Measurements from ENCODE around the gene CEP112.
"Not testable (repeated sequence)": the region's sequence is repeated elsewhere in the genome, so short reads cannot be mapped to it uniquely, and the experiment has no call there.

Gene CEP112

DNA sequence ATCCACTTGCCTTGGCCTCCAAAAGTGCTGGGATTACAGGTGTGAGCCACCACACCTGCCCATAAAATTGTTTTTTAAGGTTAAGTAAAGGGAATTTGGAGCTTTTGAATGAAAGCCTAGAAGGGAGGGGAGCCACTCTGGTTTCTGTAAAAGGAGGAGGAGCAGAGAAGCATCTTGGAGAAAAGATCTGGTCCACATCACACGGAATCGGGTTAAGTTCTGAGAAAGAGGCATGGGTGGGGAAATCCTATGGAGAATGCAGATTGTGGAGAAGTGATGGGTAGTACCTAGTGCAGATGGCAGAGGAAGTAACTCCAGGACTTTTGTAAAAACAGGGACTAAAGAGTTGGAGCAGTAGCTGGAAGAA lies 18.3 kb upstream of the CEP112 start:
- DNase-seq: no peak

DNA sequence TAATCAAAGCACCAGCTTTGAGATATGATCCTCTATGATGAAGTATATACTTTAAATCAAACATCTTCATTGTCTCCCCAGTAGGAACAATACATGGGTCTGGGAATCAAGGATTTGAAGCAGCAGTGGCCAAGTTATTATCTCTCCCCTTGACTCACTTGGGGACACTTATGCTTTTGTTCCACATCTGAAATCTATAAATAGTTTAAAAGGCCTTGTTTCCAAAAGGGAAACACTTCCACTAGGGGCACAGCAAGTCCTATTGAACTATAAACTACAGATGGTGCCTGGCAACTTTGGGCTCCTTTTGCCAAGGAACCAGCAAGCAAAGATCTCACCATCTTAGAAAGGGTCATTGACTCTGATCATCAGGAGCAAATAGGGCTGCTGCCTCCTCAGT lies 16.0 kb upstream of the CEP112 start:
- no peak for DNase-seq

DNA sequence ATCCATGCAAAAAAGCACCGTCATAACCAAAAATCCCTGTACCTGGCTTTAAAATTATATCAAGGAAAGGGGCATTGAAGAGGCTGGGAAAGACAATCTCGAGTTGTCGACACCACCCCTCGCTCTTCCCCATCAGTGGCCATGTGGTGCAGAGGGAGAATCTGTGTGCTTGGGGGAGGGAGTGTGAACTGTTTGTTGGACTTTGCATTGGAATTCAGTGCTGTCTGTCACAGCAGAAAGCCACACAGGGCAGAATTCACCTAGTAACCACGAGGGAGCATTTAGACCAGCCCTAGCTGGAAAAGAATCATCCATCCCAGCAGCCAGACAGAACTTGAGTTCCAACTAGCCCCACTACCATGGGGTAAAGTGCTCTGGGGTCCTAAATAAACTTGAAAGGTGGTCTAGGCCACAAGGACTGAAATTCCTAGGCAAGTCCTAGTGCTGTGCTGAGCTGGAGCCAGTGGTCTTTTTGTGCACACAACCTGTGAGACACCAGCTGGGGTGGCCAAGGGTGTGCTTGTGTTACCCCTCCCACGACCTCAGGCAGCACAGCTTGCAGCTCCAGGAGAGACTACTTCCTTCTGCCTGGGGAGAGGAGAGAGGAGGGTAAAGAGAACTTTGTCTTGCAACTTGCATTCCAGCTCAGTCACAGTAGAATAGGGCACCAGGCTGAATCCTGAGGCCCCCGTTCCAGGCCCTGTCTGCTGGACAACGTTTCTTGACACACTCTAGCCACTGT lies 11.5 kb upstream of the CEP112 start:
- no peak for DNase-seq

DNA sequence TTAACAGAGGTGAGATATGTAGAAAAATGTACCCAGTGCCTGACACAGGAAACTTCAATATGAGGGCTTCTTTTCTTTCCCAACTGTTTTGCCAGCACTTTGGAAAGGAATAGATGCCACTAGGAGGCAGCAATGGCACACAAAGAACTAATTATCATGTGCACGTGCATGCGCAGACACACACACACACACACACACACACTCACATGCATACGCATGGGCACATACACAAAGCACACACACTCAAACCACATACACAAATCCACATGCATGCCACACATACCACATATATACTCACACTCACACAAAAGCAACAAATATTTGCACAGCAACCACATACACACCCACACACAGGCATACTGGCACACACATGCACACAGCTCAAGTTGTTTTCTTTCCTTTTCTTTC lies 8.8 kb upstream of the CEP112 start:
- peak; percentile 53 for DNase-seq

DNA sequence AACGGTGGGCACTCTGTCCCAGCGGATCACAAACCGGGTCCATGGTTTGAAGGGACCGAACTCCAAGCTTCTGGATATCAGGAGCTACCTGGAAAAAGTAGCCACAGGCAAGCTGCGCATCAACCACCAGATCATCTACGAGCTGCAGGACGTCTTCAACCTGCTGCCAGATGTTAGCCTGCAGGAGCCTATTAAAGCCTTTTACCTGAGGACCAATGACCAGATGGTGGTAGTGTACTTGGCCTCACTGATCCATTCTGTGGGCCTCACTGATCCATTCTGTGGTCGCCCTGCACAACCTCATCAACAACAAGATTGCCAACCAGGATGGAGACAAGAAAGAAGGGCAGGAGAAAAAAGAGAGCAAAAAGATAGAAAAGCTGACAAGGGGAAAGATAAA lies 6.3 kb upstream of the CEP112 start:
- no peak for DNase-seq

DNA sequence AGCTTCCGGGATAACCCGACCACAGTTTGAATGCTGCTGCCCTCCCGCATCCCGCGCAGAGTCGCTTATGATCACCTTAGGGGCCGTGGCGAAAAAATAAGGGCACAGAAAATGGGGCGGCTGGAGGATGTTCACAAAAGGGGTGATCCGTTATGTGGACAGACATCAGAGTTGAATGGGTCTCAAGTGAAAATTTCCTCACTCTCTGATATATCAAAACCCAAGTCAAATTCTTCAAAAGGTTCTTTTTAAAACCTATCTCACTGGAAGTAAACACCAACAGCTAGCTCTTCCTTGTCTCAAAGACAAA lies 400 bp upstream of the CEP112 start:
- DNase-seq: no peak

DNA sequence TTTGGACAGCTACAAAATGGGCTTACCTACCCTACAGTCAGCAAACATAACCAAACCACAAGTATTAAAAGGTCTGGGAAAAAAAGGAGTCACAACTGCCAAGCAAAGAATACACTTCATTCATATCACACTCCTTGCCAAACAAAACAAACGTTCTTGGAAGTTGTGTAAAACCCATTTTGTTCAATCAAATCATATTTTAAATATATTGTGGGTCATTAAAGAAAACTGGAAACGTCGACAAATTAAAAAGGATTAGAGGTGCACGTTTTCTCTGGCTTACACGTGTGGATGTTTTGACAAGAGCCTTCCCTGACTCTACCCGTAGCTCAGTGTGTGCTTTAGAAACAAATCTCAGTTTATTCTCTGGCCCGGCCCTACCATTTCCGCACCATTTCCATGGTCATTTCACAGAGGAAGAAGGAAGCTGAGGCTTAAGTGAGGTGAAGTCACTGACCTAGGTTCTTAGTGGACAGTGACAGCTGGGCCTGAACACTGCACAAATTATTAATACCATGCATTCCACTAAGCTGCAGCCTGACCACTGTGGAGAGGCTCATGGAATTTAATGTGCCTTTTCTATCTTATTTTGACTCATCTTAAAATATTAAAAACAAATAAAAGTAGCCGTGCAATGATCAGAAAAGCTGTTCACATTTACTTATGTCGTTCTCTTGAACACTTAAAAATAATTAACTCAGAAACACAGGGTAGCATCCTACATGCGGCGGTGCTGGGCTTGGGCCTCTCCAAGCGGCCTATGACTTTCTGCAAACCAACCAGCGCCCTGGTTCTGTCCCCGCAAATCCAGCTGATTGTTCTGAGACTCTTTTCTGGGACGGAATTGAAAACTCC lies 968 bp downstream of the CEP112 start:
- peak; percentile 22 for DNase-seq

DNA sequence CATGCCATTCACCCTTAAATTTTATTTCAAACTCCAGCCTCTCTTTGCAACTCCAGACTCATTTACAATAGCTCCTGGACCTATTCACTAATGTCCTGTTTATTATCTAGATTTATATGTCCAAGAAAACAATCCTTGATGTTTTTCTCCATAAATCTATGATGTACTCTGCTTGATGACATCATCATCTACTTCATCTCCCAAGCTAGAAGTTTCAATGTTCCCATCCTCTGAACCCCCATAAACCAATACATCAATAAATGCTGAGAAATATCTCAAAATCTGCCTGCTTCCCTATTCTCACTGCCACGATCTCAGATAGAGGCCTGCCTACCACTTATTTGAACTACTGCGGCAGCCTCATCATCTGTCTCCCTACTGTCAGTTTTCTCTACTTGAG lies 4.2 kb downstream of the CEP112 start:
- DNase-seq: no peak

DNA sequence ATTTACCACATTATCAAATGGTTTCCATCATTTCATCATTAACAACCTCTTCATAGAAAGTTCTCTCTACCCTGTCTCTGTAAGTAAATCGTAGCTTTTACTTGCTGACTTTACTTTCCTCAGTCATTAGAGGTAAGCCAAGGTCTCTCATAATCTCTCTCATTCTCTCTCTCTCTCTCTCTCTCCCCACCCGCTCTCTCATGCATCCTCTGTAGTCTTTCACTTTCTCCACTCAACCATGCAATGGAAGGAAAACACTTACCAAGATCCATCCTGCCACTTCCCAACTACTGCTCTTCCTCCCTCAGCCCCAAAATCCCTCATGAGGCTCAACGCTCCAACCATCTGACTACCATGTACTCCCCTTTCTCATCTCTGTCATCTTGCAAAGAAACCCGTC lies 6.1 kb downstream of the CEP112 start:
- no peak for DNase-seq

DNA sequence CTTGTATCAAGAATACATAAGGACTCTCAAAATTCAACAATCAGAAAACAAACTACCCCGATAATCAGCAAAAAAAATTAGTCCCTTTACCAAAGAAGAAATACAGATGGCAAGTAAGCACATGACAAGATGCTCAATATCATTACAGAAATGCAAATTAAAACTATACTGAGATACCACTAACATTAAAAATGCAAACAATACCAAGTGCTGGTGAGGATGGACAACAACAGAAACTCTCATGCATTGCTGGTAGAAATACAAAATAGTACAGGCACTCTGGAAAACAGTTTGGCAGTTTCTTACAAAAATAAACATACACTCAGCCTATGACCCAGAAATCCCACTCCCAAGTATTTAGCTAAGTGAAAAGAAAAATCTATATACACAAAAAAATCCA lies 7.5 kb downstream of the CEP112 start:
- DNase-seq: no peak

DNA sequence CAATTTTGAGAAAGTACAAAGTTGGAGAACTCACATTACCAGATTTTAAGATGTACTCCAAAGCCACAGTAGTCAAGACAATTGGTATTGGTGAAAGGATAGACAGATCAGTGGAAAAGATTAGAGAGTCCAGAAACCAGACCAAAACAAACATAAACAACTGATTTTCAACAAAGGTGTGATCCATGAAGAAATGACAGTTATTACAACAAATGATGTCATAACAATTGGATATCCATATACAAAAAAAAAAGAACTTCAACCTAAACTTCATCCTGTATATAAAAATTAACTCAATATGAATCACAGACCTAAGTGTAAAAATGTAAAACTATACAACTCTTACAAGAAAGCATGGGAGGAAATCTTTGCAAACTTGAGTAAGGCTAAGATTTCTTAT lies 8.4 kb downstream of the CEP112 start:
- DNase-seq: no peak

DNA sequence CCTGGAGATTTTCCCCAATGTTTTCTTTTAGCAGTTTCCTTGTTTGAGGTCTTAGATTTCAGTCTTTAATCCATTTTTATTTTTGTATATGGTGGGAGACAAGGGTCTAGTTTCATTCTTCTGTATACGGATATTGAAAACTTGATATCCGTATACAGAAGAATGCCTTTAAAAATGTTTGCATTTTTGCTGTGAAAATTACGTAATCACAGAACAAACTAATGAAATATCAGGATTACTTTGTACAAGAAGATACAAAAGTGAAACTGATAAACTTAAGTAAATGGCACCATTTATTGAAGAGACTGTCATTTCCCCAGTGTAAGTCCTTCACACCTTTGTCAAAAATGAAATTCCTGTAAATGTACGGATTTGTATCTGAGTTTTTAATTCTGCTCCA lies 13.3 kb downstream of the CEP112 start:
- no peak for DNase-seq

DNA sequence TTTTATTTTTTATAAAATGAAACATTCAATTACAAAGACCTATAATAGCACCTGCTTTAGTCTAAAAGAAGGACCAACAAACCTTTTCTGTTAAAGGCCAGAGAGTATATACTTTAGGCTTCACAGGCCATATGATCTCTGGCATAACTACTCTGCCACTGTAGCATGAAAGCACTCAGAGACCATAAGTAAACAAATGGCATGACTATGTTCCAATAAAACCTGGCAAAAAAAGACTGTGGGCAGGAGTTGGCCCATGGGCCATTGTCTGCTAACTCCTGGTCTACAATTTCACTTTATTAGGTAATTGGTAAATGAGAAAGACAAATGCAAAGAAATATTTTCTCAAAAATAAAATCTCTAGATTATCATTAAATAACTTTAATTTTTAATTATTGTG lies 14.9 kb downstream of the CEP112 start:
- no peak for DNase-seq

DNA sequence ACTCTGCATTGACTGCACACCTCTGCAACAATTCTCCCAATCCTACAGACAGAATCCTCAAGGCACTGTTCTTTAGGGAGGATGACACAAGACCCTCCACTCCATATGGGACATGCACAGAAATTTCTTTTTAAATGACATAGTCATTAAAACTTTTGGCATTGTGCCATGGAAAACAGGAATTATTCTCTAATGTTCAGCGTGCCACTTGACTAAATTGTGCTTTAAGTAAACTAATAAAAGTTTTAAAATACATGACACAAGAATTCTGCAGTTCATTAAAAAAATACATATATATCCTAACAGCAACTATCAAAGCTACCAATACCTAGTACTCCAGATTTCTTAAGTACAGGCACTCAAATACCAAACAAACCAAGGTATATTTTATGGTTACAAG lies 16.0 kb downstream of the CEP112 start:
- no peak for DNase-seq

DNA sequence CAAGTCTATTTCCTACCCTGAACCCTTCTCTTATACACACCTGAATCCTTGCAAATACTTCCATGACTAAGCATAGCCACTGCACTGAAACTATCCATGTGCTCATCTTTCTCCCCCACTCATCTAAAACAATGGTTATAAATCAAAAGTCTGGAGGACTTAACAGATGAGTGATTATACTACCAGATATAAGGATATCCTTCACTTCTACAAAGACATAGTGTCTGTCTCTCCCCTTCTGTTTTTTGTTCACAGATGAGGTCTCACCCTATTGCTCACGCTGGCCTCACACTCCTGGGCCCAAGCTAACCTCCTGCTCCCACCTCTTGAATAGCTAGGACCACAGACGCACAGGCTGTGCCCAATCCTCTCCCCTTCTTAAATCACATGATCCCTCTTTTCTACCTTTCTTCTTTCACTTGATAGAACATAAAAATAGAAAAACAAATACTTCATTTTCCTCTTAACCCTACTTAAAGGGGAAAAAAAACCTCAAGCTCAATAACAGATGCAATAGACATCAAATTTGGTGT lies 19.2 kb downstream of the CEP112 start:
- peak; percentile 56 for DNase-seq

DNA sequence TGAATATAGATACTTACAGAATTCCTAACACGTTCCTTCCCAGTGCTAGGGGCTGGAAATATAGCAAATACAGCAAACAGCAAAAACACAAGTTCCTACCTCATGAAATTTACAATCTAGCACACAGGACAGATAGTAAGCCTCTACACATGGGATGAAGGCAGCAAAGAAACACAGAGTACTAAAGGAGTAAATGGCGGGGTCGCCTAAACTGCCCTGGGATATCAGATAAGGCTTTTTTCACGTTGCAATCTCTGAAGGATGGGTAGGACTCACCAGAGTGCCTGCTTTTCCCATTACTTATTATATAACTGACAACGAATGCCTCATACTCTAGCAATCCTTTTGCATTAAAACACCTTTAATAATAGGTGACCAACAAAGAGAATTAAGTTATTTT lies 19.8 kb downstream of the CEP112 start:
- DNase-seq: no peak

DNA sequence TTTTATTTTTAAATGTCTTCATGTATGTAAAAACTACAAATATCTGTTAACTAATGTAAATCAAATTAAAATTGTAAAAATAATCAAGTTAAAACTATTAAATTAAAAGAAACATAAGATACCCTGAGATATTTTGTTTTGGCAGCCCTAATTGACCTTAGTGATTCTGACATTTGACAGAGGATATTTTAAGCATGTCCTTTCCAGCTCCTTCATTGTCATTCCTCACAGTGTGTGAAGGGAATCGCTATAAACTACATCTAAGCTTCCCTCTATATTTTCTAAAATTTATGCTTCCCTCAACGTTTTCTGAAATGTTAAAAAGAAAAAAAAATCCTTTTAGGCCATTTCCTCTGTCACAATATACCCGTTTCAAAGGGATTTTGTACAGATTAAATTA lies 20.2 kb downstream of the CEP112 start:
- DNase-seq: no peak

DNA sequence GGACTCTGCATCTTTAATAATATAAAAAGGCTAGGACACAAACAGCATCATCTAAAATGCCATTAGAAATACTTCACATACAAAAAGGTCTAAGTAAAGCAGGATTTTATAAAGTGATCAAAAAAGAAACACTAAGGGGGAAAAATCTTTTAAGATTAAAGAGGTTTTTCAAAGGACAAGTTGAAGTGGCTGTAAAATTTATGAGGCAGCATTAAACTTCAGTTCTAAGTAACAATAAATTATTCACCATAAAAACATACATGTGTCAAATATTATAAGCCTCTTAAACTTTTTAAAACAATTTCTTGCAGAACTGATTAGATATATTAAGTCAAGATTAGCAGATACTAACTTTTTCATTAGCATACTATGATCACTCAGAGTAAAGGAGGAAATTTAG lies 20.8 kb downstream of the CEP112 start:
- DNase-seq: no peak

DNA sequence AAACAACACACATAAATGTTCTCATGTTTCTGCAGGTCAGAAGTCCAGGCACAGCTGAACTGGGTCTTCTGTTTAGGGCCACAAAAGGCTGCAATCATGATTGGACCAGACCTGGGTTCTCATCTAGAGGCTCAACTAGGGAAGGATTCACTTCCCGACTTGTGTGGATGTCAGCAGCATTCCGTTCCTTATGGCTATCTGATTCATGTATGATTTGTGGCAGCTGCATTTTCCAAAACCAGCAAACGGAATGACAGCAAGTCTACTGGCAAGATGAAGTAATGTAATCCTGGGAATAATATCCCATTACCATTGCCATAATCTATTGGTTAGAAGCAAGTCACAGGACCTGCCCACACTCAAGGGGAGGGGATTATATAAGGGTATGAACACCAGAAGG lies 22.1 kb downstream of the CEP112 start:
- no peak for DNase-seq

DNA sequence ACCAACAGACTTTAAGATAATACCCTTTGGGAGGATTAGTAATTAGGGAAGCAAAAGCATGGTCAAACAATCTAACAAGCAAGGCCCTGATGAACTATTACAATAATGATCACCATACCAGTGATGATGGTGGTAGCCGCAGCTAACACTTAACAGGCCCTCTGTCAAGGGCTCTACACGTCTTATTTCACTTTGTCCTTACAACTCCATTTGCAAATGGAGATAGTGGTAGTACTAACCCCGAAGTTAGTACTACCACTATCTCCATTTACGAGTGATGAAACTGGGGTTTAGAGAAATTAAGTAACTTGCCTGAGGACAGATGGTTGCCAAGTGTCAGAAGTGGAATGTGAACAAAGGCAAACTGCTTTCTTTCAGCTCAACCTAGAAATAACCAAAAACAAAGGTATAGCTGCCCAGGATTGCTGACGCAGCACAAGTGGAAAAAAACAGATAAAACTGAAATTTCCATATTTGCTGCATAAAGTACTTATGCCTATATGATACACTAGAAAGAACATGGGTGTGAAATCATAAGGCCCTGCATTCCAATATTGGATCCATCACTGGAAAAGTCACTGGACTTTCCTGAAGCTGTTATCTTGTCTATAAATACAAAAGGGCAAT lies 24.6 kb downstream of the CEP112 start:
- DNase-seq: no peak

DNA sequence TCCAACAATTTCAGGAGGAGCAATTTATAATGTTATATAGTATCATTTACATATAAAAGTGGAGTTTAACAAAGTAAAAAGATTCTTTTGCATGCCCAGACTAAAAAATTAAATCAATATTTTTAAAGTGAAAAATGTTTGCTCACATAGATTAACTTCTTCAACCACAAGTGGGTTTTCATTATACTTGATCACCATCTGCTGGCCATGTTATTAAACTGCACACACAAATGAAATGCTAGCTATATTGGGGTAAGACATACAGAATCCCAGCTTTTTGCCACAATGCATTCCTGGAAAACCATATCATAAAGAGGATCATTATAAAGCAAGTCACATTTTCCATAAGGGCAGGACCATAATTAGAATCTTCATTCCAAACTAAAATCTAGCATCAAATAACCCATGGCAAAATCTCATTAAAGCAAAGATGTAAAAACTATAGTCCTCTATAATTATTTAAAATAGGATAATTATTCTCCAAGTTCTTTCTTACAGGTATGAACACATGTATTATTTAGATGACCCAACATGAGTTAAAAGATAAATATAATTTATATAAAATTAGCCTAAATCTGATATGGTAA lies 26.3 kb downstream of the CEP112 start:
- DNase-seq: no peak

DNA sequence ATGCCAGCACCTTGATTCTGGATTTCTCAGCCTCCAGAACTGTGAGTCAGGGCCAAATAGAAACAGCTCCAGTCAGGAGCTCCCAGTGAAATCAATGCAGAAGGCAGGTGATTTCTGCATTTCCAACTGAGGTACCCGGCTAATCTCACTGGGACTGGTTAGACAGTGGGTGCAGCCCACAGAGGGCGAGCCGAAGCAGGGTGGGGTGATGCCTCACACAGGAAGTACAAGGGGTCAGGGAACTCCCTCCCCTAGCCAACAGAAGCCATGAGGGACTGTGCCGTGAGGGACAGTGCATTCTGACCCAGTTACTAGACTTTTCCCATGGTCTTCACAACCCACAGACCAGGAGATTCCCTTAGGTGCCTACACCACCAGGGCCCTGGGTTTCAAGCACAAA lies 36.9 kb downstream of the CEP112 start:
- DNase-seq: not testable (repeated sequence)

DNA sequence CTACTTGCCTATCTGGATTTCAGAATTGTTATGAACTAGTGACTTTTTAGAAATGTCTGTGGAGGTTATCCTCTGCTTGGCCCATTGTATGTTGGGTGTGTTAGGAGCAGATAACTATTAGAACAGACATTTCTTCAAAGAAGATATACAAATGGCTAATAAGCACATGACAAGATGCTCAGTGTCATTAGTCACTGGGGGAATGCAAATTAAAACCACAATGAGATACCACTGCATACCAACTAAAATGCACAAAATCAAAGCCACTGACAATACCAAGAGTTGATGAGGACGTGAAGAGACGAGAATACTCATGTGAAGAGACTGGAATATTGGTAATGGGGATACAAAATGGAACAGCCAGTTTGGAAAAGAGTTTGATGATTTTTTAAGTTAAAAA lies 39.2 kb downstream of the CEP112 start:
- no peak for DNase-seq

DNA sequence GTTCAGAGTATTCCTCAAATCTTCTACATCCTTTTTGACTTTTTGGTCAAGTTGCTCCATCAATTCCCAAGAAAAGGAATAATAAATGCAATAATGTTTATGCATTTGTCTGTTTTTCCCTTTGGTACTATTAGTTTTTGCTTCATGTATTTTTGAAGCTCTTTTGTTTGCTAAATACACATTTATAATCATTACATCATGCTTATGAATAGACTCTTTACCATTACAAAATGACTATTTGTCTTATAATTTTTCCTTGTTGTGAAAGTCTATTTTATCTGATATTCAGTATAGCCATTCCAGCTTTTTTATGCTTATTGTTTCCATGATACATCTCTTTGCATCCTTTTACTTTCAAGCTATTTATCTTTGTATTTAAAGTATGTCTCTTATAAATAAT lies 41.2 kb downstream of the CEP112 start:
- no peak for DNase-seq
